ENCODE measurements around the gene OXNAD1.

The OXNAD1 gene

DNA sequence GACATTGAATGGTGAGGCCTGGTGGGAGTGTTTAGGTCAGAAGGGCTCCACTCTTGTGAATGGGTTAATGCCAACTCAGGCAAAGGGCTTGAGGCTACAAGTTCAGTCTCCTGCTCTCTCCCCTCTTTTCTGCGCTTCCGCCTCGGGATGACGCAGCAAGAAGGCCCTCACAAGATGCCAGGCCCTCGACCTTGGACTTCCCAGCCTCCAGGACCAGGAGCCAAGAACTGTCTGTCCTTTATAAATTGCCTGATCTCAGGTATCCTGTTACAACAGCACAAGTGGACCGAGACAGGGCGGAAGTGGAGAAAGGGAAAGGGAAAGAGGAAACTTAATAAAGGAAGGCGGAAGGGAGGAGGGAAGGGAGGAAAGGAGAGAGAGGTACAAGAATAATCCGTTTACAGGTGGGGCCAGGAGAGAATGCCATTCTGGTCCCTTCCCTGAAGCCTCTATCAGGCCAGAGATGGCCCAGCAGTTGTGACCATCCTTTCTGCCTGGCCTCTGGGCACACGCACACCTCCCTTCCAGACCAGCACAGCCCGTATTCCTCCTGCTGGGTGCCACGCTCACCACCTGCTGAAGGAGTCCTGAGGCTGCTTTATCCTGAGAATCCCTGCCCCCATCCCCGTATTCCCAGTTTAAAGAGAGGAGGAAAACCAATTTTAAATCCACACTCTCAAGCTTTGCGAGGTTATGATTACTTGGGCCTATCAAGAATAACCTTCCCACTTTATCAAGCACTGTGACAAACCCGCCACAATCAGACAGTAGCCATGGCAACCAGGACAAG, 64.2 kb downstream of the OXNAD1 start:
- no peak for DNase-seq

DNA sequence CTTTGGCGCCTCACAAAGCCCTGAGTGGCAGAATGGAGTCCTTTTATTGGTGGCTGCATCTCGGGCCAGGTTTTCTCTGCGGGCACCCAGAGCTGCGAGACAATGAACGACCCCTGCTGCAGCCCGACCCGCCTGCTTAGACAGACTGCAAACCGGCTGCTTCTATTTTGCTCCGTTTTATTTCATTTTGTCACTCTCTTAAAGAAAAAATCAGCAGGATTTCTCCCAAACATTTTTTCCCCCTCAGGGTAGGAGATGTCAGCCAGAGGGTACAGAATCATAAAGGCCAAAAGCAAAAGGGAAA, 64.8 kb downstream of the OXNAD1 start:
- DNase-seq, result no peak

DNA sequence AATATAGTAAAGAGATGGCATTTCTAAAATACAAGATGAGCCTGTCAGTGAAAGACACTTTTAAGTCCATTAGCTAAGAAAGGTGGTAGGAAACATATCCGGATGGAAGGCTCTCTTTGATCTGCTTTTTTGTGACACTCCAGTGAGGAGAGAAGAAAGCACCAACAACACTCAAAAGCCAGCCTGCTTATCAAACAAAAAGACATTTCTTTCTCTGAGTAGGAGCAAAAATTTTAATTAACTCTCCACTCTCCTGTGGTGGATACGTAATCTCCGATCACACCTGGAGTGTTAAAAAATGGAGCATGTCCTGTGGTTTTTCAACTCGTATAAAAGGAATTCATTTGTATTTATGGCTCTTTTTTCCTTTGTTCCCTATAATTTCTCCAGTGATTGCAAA, 65.3 kb downstream of the OXNAD1 start:
- DNase-seq, result no peak

DNA sequence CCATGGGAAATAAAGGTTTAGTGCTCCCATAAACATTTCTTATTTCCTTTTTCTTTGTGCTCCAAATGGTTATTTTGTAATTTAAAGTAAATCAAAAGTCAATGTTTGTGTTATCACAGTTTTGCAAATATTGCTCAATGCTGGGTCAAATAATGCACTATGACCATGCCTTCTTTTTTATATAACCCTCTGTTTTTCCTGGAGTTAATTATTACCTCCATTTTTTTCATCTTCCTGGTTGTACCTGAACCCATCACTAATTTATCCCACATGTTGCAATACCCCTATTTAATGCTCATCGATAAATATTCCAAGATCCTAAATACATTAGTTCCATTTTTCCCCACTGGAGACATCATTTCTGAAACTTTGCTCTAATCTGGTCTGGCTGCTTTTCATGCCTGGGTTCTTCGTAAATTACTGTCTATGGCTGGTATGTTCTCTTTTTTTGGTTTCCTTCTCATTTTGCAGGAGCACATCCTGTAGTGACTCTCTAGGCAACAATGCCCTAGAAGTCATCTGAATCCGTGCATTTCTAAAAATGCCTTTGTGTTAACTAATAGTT, 66.4 kb downstream of the OXNAD1 start:
- DNase-seq, result no peak

DNA sequence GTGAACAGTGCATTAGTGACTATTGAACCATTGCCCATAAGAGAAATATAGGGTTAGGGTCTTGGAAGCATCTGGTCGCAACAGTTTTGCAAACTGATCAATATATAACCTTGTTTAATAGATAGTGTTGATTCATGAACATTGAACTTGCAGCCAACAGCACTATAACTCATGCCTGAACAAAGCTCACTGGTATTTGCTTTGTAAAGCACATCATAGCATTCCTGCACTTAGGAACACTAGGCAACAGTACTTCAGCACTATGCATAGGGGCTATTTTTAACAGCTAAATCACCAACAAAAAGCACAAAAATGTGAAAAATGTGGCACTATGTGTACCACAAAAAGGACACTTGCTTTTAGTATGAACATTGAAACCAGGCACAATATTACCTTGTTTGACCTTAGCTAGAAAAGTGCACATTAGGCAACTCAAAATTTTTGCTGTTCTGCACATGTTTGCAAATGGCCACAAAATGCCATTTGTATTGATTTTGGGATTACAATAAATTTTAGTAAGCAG, 68.0 kb downstream of the OXNAD1 start:
- no peak for DNase-seq

DNA sequence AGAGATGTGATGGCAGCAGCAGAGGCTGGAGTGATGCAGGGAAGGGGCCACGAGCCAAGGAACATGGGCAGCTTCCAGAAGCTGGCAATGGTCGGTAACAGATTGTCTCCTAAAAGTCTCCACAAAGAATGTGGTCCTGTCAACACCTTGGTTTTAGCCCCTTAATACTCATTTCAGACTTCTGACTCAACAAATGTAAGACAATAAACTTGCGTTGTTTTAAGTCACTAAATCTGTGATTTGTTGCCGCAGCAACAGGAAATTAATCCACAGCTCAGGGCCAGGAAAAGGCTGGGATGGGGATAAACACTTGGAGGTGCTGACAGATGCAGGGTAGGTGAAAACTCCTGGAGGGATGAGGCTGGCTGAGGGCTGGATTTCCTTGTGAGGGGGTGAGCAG, 69.9 kb downstream of the OXNAD1 start:
- no peak for DNase-seq

DNA sequence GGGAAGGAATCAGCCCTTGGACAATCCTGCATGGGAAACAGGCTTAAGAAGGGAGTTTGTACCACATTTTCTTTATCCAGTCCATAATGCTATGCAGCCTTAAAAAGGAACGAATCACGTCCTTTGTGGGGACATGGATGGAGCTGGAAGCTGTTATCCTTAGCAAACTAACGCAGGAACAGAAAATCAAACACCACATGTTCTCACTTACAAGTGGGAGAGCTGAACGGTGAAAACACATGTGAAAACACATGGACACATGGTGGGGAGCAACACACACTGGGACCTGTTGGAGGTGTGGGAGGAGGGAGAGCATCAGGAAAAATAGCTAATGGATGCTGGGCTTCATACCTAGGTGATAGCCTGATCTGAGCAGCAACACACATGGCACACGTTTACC, 70.3 kb downstream of the OXNAD1 start:
- no peak for DNase-seq

DNA sequence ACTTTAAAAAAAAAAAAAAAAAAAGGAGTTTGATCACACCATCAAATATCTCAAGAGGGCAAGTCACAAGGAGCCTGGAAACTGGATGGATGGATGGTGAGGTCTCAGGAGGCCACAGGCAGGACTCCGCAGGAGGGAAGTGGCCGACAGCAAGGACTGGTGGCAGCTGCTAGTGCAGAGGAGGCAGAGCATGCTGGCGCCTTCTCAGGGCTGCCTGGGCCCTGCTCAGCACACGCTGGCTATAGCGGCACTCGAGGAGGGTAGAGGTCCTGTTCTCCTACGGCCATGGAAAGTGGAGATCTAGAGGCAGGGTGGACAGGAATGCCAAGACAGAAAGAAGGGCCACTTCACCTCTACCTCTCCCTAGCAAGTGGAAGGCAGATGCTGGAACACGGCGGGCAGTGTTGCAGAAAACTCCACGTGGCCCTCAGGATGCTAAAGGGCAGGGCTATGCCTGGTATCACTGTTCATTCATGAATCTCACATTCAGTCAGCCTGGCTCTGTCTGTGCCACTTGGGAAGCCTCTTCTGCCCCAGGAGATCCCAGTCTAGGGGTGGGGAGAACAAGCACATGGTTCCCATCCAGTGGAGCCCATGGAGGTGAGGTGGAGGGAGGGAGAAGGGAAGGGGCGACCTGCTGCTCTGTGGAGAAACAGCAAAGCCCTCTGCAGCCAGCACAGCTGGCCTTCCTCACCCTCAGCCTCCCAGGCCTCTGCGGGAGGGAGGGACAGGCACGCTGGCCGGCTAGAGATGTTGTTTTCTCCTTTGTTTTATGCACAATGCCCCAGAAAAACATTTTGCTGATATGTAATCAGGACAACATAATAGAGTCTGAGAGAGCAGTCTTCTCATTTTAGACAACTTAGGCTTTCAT, 71.0 kb downstream of the OXNAD1 start:
- no peak for DNase-seq

DNA sequence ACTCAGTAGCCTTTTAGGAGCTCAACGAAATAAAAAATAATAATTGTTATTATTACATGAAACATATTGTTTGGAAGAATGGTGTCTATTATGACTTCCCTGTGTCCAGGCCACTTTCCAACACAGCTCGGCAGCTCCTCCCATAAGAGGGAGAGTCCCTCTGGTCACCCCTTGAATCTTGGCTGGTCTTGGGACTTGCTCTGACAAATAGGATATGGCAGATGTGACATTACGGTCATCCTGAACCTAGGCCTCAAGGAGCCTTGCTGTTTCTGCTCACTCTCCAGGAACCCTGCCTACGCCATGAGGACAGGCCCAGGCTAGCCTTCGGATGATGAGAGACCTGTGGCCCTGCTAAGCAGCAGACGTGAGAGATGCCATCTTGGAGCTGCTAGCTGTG, 71.8 kb downstream of the OXNAD1 start:
- no peak for DNase-seq

DNA sequence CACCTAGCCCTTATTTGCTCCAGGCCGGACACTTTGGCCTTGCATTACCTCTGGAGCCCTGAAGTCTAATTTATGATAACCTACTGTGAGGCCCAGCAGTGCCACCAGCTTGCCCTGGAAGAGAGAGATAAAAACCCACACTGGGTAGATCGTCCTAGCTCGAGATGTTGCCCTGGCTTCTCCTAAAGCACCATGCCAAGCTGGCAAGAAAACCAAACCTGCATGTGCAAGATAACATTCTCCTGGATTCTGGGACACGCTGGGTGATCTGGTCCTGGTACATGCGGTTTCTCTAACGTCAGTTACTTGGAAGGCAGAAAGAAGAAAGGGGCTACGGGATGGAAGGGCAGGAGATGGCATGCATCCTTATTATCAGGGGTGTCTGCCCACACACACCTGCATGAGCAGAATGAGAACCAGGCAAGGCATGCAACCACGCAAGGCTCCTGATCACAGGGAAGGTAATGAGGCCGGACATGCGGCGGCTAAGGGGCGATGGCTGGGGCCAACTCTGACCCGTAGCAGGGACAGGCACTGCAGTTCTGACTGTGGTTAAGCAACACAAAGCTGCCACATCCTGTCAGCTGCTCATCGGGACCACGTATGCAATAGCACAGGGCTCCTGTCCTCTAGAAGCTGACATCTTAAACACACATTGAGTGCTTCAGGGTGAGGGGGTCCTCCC, 73.0 kb downstream of the OXNAD1 start:
- DNase-seq, result no peak

DNA sequence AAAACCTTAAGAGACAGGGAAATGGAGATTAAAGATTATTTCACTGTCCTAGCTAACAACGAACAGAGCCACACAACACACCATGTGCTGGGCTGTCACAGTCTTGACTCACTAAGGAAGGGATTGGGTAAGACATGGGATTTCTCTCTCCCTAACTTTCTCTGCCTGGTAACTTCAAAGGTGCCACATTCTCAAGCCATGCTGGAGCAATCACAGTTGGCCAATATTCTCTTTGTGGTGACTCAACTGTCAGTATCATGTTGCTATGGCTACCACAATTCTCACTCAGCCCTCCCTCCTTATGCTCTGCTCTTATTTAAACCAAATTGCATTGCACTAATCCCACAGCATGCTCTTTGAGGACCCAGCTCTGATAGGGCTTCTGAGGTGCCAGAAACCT, 74.0 kb downstream of the OXNAD1 start:
- DNase-seq, result no peak

DNA sequence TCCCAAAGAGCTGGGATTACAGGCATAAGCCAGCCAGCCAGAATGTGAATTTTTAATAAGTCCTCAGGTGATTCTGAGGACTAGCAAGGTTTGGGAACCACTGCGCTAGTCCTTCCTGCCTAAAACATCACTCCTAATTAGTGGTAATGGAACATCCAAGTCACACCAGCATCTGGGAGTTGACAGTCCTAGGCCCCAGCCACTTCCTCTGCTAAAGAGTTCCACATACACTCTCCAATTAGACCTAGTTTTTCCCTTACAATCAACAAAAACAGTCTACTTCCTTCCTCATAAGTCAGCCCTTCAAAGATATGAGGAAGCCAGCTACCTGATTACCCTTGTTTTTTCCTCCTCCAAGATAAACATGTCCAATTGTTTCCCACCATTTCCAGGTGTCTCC, 78.1 kb downstream of the OXNAD1 start:
- DNase-seq, result no peak

DNA sequence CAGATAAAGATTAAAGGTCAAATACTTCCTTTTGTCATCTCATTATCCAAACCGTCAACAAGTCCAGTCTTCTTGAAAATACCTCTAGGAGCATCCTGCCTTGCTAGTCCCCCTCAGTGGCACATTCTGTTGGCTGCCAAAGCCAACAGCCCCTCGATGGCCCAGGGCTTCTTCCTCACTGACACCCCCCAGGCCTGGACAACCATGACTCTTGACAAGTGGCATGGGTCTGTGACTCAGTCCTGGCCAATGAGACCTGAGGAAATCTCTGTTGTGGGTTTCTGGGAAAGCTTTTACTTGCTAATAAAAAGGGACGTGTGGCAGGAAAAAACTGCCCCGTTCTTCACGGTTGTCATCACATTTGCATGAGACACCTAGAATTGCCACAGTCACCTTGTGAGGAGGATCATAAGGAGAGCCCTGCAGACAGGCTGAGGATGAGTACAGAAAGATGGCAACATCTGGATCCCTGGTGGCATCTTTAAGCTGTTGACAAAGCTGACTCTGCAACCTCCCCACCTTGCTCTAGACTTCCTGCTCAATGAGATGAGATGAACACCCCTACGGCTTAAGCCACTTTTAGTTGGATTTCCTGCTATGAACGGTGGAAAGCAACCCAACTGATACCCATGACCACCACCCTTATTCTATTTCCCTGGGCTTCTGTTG, 81.5 kb downstream of the OXNAD1 start:
- DNase-seq, result no peak

DNA sequence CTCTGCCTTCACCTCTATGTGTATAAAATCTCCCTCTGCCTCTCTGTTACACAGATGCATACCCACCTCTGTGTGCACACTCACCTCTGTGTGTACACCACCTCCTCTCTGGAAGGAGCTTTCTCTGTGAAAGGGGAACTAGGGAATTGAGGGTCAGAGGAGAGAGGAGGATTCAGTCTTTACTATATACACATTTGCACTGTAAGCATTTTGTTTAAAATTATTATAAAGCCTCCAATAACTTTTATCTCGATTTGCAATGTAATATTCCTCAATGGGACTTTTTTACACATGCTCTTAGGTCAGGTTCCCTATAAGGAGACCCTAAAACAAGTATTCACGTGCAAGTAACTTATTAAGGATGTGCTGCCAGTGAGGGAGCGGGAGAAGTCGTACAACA, 82.5 kb downstream of the OXNAD1 start:
- DNase-seq, result no peak

DNA sequence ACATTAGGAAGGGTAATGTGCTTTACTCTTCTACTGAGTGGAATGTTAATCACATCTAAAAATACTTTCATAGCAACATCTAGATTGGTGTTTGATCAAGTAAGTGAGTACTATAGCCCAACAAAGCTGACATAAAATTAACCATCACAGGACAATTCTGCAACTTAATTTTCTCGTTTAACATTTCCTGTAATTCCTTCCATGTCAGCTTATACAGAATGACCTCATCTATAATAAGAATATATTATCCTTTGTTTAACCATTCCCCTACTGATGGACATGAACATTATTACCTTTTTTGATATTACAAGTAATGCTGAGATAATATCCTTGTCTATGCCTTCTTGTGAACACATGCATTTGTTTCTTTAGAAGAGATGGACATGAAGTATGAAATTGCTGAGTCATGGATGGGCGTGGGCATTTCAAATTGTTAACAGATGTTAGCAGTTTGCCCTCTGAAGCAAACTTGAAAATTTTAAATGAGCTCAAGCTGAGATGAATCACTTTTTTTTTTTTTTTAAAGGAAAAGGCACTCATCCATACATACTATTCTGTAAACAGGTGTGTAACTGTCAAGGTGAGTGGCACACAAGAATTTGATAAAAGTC, 85.1 kb downstream of the OXNAD1 start:
- no peak for DNase-seq

DNA sequence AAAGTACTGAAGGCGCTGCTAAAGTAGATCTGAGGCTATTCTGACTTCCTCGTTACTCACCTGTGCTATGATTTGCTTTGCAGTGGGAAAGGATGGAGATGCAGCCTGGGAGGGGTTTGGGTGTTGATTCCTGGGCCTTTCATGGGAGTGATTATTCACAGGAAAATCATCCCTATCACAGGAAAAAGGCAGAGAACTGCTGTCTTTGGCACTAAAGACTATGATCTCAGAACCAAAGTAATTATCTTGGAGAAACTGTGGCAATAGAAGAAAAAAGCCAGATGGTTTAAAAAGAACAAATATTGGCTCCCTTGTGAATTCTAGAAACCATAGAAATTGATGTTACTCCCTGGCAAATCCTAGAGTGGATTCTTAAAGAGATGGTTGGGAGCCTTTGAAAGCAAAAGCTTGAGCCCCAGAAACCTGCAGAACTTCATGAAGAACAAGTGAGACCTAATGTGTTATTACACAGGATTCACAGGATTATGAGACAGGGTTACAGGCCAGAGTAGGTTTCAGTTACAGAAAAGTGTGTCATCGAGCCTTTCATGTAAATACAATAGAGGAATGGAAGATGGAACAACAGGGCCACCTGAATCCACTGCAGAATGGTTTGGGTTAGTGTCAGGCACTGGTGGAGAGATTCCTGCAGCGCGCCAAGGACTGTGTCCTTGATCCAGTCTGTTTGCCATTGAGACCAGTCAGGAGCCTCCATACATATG, 85.7 kb downstream of the OXNAD1 start:
- no peak for DNase-seq

DNA sequence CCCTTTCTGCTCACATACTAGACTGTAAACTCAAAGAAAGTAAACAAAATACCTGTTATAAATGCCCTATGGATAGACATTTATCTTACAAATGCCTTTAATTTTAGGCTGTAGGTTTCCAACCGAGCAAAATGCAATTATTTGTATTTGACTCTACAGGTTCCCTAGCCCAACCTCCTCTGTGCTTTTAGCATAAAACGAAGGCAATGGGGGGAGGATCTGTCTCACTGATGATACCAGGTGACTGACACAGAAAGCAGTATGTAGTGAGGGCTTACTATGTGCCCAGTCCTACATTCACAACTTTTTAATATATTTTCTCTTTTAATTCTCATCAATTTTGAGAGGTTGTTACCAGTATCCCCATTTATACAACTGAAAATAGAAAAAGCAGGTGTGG, 87.4 kb downstream of the OXNAD1 start:
- DNase-seq, result no peak

DNA sequence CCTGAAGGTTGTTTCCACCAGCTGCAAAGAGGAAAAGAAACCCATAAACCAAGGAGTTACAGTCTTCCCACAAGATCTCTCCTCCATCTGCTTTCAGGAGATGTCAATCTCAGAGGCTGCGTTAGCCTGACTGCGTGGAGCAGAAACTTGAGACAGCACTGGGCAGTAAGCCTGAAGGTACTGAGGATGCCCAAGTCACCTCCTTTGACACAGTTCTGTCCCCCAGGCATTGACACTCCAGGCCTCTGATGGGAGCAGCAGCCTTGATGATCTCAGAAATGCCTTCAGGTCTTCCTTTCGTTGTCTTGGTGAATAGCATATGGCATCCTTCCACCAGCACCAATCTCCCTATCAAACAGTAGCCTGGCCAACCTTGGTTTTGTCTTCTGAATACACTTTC, 89.3 kb downstream of the OXNAD1 start:
- no peak for DNase-seq
